ENCODE measurements around the gene NPHS1. TPM values are rescaled to one million over a fixed set of nuclear protein-coding genes. Genes with fewer than 3 reads are reported as not detected.

NPHS1 gene
- total and polyA plus RNA-seq, 2 of the 8 experiments (the other 6 are each of a cell fraction or from before 2014, with no cell fraction given) = 1.3 to 1.4 TPM

DNA sequence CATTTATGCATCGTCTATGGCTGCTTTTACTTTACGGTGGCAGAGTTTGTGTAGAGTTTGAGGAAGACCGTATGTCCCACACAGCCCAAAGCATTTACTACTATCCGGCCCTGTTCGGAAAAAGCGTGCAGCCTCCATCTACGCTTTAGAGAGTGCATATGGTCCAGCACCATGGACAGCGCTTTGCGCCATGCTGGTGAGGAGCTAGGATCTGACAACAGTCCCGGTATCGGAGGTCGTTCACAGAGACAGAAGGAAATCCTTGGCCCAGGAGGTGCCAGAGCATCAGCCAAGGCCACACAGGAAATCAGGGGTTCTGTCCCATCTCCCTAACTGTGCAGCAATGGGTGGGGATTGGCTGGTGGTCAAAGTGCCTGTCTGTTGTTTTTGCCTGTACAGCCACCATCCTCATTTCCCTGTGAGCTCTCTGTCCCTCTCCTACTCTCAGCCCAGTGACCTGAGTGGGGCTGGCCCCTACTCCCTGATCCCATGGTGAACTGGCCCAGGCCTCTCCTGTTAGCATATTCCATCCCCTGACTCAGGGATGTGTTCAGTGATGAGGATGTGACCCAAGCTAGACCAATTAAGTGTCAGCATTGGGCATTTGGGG is 23.5 kb downstream of the NPHS1 start (continued):
- TF ChIP-seq, protein P1, sequence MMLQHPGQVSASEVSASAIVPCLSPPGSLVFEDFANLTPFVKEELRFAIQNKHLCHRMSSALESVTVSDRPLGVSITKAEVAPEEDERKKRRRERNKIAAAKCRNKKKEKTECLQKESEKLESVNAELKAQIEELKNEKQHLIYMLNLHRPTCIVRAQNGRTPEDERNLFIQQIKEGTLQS (IDR thresholded peaks at IDR 0.05; ENCODE audit: insufficient read depth, low read depth, low read length) = no peak
